ENCODE results near the gene COG3. TPM values are rescaled to one million over a fixed set of nuclear protein-coding genes. Genes with fewer than 3 reads are reported as not detected.

COG3 gene
- total and polyA plus RNA-seq, 2 donors (not counting 3 experiments of a cell fraction or from before 2014, with no cell fraction given), result 18.9 to 27.0 TPM

DNA sequence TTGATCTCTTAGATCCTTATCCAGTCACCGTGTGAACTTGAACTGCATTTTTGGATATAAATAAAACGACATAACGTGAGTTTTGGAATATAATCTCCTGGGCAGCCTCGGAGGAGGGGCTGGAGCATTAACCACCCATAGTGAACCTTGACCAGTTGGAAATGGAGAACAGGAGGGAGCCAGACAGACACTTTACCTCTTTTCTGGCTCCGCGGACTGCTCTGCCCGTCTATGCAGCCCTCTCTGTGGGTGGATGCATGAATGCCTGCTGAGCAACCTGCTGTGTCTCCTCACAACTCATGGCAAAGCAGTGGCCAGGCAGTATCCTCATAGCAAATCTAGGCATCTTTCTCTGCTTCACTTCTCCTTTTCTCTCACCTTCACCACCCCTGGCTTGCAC lies 10.5 kb upstream of the COG3 start:
- intact Hi-C loops (cut with micrococcal nuclease), result no loop called here
- Histone ChIP-seq H3K9me3 (replicated peaks; ENCODE audit: control insufficient read depth, insufficient read depth, low read length) (no peaks in the 10 kb centered on the region), H3K79me2 (ENCODE audit: control insufficient read depth, insufficient read depth, low read length) (no peaks in the 10 kb centered on the region), H3K27ac (ENCODE audit: insufficient read depth, low read depth, low read length) (no peak overlapping the region), H3K4me1 (ENCODE audit: control insufficient read depth, extremely low read depth, insufficient read depth, low read length) (no peaks in the 10 kb centered on the region), H3K27me3 (ENCODE audit: control insufficient read depth in 2 of 2, insufficient read depth in 2 of 2, low read length in 2 of 2) (no peaks in the 10 kb centered on the region), H3K4me3 (replicated peaks in 1 of 3; ENCODE audit: insufficient read depth in 1 of 3, low read depth in 1 of 3, low read length in 3 of 3) (no peak overlapping the region), H3K9me1 (replicated peaks; ENCODE audit: control insufficient read depth, extremely low read depth, insufficient read depth, low read length) (no peaks in the 10 kb centered on the region), H4K20me1 (replicated peaks; ENCODE audit: control insufficient read depth, extremely low read depth, insufficient read depth, low read length) (no peaks in the 10 kb centered on the region), H3K4me2 (ENCODE audit: insufficient read depth, low read length) (no peak overlapping the region), H2AFZ (ENCODE audit: low read depth, low read length) (no peak overlapping the region), H3K9ac (replicated peaks; ENCODE audit: extremely low read depth, insufficient read depth, low read length) (no peak overlapping the region), H3K36me3 (ENCODE audit: control insufficient read depth in 2 of 2, extremely low read depth in 1 of 2, insufficient read depth in 2 of 2, low read length in 2 of 2) (no peaks in the 10 kb centered on the region)
- FAIRE-seq, result no peak
- POLR2A ChIA-PET, result no interaction called here
- TF ChIP-seq POLR2A (IDR thresholded peaks at IDR 0.05; ENCODE audit: low read depth, low read length), result no peak
- TF ChIP-seq, protein P1, sequence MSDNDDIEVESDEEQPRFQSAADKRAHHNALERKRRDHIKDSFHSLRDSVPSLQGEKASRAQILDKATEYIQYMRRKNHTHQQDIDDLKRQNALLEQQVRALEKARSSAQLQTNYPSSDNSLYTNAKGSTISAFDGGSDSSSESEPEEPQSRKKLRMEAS (IDR thresholded peaks at IDR 0.05; ENCODE audit: insufficient read depth, insufficient read length), result no peak
- TF ChIP-seq FOS (IDR thresholded peaks at IDR 0.05; ENCODE audit: borderline replicate concordance, insufficient read depth, low read length), result no peak
- no peak for TF ChIP-seq EZH2 (IDR thresholded peaks at IDR 0.05; ENCODE audit: borderline replicate concordance, low read depth, low read length, severe bottlenecking)
- TF ChIP-seq, protein P2, sequence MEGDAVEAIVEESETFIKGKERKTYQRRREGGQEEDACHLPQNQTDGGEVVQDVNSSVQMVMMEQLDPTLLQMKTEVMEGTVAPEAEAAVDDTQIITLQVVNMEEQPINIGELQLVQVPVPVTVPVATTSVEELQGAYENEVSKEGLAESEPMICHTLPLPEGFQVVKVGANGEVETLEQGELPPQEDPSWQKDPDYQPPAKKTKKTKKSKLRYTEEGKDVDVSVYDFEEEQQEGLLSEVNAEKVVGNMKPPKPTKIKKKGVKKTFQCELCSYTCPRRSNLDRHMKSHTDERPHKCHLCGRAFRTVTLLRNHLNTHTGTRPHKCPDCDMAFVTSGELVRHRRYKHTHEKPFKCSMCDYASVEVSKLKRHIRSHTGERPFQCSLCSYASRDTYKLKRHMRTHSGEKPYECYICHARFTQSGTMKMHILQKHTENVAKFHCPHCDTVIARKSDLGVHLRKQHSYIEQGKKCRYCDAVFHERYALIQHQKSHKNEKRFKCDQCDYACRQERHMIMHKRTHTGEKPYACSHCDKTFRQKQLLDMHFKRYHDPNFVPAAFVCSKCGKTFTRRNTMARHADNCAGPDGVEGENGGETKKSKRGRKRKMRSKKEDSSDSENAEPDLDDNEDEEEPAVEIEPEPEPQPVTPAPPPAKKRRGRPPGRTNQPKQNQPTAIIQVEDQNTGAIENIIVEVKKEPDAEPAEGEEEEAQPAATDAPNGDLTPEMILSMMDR (IDR thresholded peaks at IDR 0.05; ENCODE audit: extremely low read depth in 1 of 2, insufficient read depth in 1 of 2, low read depth in 1 of 2, low read length in 2 of 2), result no peak
- no peak for TF ChIP-seq MYC (IDR thresholded peaks at IDR 0.05; ENCODE audit: low read depth, low read length)
- TF ChIP-seq JUN (IDR thresholded peaks at IDR 0.05; ENCODE audit: borderline replicate concordance, insufficient read depth, insufficient read length, low read depth), result no peak
- TF ChIP-seq GATA2 (IDR thresholded peaks at IDR 0.05; ENCODE audit: insufficient read depth, insufficient read length, low read depth, low read length), result no peak
- TF ChIP-seq POLR2AphosphoS5 (IDR thresholded peaks at IDR 0.05; ENCODE audit: insufficient read depth, low read depth, low read length), result no peak
- CTCF ChIA-PET, result no interaction called here
- BruUV-seq (replicated peaks), result no TSS peak
- dilution Hi-C loops (cut with MboI; ENCODE audit: extremely low pct_ligation_motif_present, low sequenced_read_pairs), result no loop called here
- no peak for DNase-seq (ENCODE audit: low read depth, low spot score)
